WTC11 (cell line): Measurements from ENCODE around the gene OR4K14. TPM values are rescaled to one million over a fixed set of nuclear protein-coding genes. Genes with fewer than 3 reads are reported as not detected.
"Not testable (repeated sequence)": the region's sequence is repeated elsewhere in the genome, so short reads cannot be mapped to it uniquely, and the experiment has no call there.

Experiments
- ATAC-seq: fragments of 200-7000 bp; cut with Tn5 transposase; 2 replicates; pipeline ENCODE4 v1.10.0; 2021; ENCODE audit warnings: mild to moderate bottlenecking, moderate library complexity
- CTCF ChIA-PET: fragments of 300-600 bp; sonication (Branson Sonifier 250); formaldehyde crosslinking; loops from one replicate; lab custom pipeline; 2021; ENCODE audit warnings: antibody characterized with exemption; lab: Charles Lee
- POLR2A ChIA-PET: fragments of 350-600 bp; sonication (Branson Sonifier 250); formaldehyde crosslinking; loops from one replicate; lab custom pipeline; 2021; ENCODE audit warnings: antibody characterized with exemption; lab: Charles Lee
- DNase-seq: peaks from one replicate; pipeline ENCODE4 v3.0.0; 2021; ENCODE audit warnings: low spot score
- H3K27ac Mint-ChIP-seq: 2 replicates; pipeline ENCODE4 v1.8.0; 2021; ENCODE audit warnings: mixed read lengths
- H3K27me3 Mint-ChIP-seq: 2 replicates; pipeline ENCODE4 v1.8.0; 2021; ENCODE audit warnings: low read depth, mild to moderate bottlenecking, moderate library complexity, mixed read lengths
- H3K36me3 Mint-ChIP-seq: 2 replicates; pipeline ENCODE4 v1.8.0; 2021; ENCODE audit warnings: mixed read lengths
- H3K4me1 Mint-ChIP-seq: 2 replicates; pipeline ENCODE4 v1.8.0; 2022; ENCODE audit warnings: mixed read lengths
- H3K4me3 Mint-ChIP-seq: 2 replicates; pipeline ENCODE4 v1.8.0; 2021; ENCODE audit warnings: mild to moderate bottlenecking, moderate library complexity, mixed read lengths
- H3K9me3 Mint-ChIP-seq: 2 replicates; pipeline ENCODE4 v1.8.0; 2021; ENCODE audit warnings: mixed read lengths
- AR ChIP-seq: fragments of 250-450 bp; sonication (Bioruptor Pico); IDR thresholded peaks from 2 replicates; pipeline ENCODE4 v1.9.0; 2021; ENCODE audit warnings: mild to moderate bottlenecking
- CREB1 ChIP-seq: sonication (generic); formaldehyde crosslinking; IDR thresholded peaks from 2 replicates; pipeline ENCODE4 v1.8.0; 2023; ENCODE audit warnings: mild to moderate bottlenecking, missing genetic modification reagents
- CREM ChIP-seq: sonication (generic); formaldehyde crosslinking; IDR thresholded peaks from 2 replicates; pipeline ENCODE4 v1.8.1; 2022; ENCODE audit warnings: mild to moderate bottlenecking, missing genetic modification reagents, moderate library complexity
- E2F4 ChIP-seq: sonication (generic); formaldehyde crosslinking; IDR thresholded peaks from 2 replicates; pipeline ENCODE4 v1.8.1; 2022; ENCODE audit warnings: low read depth, mild to moderate bottlenecking, moderate library complexity, missing genetic modification reagents, borderline replicate concordance
- FOXP4 ChIP-seq: sonication (generic); formaldehyde crosslinking; IDR thresholded peaks from 2 replicates; pipeline ENCODE4 v1.8.0; 2022; ENCODE audit warnings: mild to moderate bottlenecking, missing genetic modification reagents
- NFYB ChIP-seq: sonication (generic); formaldehyde crosslinking; conservative IDR thresholded peaks from 2 replicates; pipeline ENCODE4 v1.8.0; 2022; ENCODE audit warnings: low read depth, missing genetic modification reagents
- NR1H2 ChIP-seq: sonication (generic); formaldehyde crosslinking; IDR thresholded peaks from 2 replicates; pipeline ENCODE4 v1.9.0; 2021; ENCODE audit warnings: mild to moderate bottlenecking, moderate library complexity, missing genetic modification reagents
- SOX15 ChIP-seq: fragments of 250-450 bp; sonication (Bioruptor Pico); IDR thresholded peaks from 2 replicates; pipeline ENCODE4 v1.9.0; 2021; ENCODE audit warnings: mild to moderate bottlenecking
- TCF7 ChIP-seq: sonication (generic); formaldehyde crosslinking; IDR thresholded peaks from 2 replicates; pipeline ENCODE4 v1.8.0; 2022; ENCODE audit warnings: mild to moderate bottlenecking, low read depth, missing genetic modification reagents, moderate library complexity
- ZNF121 ChIP-seq: sonication (generic); formaldehyde crosslinking; IDR thresholded peaks from 2 replicates; pipeline ENCODE4 v1.8.0; 2023; ENCODE audit warnings: missing genetic modification reagents
- ZNF281 ChIP-seq: sonication (generic); formaldehyde crosslinking; IDR thresholded peaks from 2 replicates; pipeline ENCODE4 v1.8.0; 2023; ENCODE audit warnings: mild to moderate bottlenecking, missing genetic modification reagents
- ZNF416 ChIP-seq: fragments of 250-450 bp; sonication (Bioruptor Pico); IDR thresholded peaks from 2 replicates; pipeline ENCODE4 v1.9.0; 2021; ENCODE audit warnings: mild to moderate bottlenecking, inconsistent platforms
- total RNA-seq: library from RNA; stranded (reverse); gene quantifications from 3 replicates; pipeline ENCODE4 v1.2.3, GENCODE V29; 2021
- TF ChIP-seq, protein P1 (sequence below): sonication (generic); formaldehyde crosslinking; conservative IDR thresholded peaks from 2 replicates; pipeline ENCODE4 v1.8.1; 2022; ENCODE audit warnings: mild to moderate bottlenecking, missing genetic modification reagents
- TF ChIP-seq, protein P2 (sequence below): sonication (generic); formaldehyde crosslinking; IDR thresholded peaks from 2 replicates; pipeline ENCODE4 v1.8.1; 2023; ENCODE audit warnings: mild to moderate bottlenecking, moderate library complexity, missing genetic modification reagents
- TF ChIP-seq, protein P3 (sequence below): sonication (generic); formaldehyde crosslinking; IDR thresholded peaks from 2 replicates; pipeline ENCODE4 v1.8.1; 2022; ENCODE audit warnings: mild to moderate bottlenecking, moderate library complexity, missing genetic modification reagents

OR4K14 gene
- total RNA-seq, 1 experiment from 2014 or later: not detected

GRCh38 chr14:19975291-19975690 is 43.8 kb downstream of the OR4K14 start, which contains the start of gene OR4K15:
OR4K15 (plus strand) TSS chr14:19975591; CDS start chr14:19975591, 0 bp downstream.
- no peaks in the 10 kb centered on the region; the same call in none of the 2 replicates for H3K27me3 Mint-ChIP-seq
- no peaks in the 10 kb centered on the region for H3K4me1 Mint-ChIP-seq
- DNase-seq (no peak), ATAC-seq (no peak)
- no peak within 1 kb of the TSS for H3K4me3 Mint-ChIP-seq
- ChIA-PET POLR2A (no interaction called here), CTCF (no interaction called here)
- peaks cover 41% of the 10 kb centered on the region for H3K36me3 Mint-ChIP-seq
- no peak within 1 kb of the TSS for H3K27ac Mint-ChIP-seq
- peaks cover 57% of the 10 kb centered on the region for H3K9me3 Mint-ChIP-seq
- TF ChIP-seq, protein P1, sequence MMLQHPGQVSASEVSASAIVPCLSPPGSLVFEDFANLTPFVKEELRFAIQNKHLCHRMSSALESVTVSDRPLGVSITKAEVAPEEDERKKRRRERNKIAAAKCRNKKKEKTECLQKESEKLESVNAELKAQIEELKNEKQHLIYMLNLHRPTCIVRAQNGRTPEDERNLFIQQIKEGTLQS: no peak
- TF ChIP-seq, protein P2, sequence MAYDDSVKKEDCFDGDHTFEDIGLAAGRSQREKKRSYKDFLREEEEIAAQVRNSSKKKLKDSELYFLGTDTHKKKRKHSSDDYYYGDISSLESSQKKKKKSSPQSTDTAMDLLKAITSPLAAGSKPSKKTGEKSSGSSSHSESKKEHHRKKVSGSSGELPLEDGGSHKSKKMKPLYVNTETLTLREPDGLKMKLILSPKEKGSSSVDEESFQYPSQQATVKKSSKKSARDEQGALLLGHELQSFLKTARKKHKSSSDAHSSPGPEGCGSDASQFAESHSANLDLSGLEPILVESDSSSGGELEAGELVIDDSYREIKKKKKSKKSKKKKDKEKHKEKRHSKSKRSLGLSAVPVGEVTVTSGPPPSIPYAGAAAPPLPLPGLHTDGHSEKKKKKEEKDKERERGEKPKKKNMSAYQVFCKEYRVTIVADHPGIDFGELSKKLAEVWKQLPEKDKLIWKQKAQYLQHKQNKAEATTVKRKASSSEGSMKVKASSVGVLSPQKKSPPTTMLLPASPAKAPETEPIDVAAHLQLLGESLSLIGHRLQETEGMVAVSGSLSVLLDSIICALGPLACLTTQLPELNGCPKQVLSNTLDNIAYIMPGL (CRISPR knock-in tag): no peak
- no peak for TF ChIP-seq CREM (CRISPR knock-in tag)
- TF ChIP-seq, protein P3, sequence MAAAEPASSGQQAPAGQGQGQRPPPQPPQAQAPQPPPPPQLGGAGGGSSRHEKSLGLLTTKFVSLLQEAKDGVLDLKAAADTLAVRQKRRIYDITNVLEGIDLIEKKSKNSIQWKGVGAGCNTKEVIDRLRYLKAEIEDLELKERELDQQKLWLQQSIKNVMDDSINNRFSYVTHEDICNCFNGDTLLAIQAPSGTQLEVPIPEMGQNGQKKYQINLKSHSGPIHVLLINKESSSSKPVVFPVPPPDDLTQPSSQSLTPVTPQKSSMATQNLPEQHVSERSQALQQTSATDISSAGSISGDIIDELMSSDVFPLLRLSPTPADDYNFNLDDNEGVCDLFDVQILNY (CRISPR knock-in tag): no peak
- no peak for TF ChIP-seq SOX15 (CRISPR knock-in tag)
- no peak for TF ChIP-seq ZNF121
- no peak for TF ChIP-seq AR (CRISPR knock-in tag)
- no peak for TF ChIP-seq E2F4
- no peak for TF ChIP-seq NR1H2 (CRISPR knock-in tag)
- TF ChIP-seq, all 79 proteins: peak for 0

GRCh38 chr14:19974844-19975243 is 44.3 kb downstream of the OR4K14 start:
- peaks cover 38% of the 10 kb centered on the region for H3K36me3 Mint-ChIP-seq
- TF ChIP-seq TCF7 (no peak), CREM (CRISPR knock-in tag) (no peak), FOXP4 (CRISPR knock-in tag) (no peak), ZNF281 (CRISPR knock-in tag) (no peak), CREB1 (CRISPR knock-in tag) (no peak), ZNF416 (CRISPR knock-in tag) (no peak), NFYB (CRISPR knock-in tag) (no peak)
- TF ChIP-seq, all 79 proteins: peak for 0
- no peaks in the 10 kb centered on the region; the same call in none of the 2 replicates for H3K27me3 Mint-ChIP-seq
- H3K9me3 Mint-ChIP-seq: peaks cover 56% of the 10 kb centered on the region
- H3K27ac Mint-ChIP-seq: no peak overlapping the region
- no peaks in the 10 kb centered on the region for H3K4me1 Mint-ChIP-seq
- ATAC-seq (no peak), DNase-seq (no peak)
- POLR2A ChIA-PET: no interaction called here
- CTCF ChIA-PET: no interaction called here
- no peak overlapping the region for H3K4me3 Mint-ChIP-seq

DNA sequence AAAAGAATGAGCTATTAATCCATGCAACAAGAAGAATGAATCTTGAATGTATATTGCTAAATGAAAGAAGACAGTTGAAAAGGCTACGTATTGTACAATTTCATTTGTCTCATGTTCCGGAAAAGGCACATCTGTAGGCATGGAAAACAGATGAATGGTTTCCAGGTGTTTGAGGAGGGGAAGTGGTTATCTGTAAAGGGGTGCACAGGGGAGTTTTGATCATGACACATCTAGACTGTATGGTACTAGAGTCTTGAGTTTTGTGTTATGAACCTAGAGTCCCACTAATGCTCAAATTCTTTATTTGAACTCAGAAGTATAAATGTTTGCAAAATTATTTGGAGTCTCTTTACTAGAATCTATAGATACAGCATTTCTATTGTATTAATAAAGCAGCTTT is 49.4 kb downstream of the OR4K14 start:
- H3K9me3 Mint-ChIP-seq: peaks cover 71% of the 10 kb centered on the region
- H3K27ac Mint-ChIP-seq, ATAC-seq, H3K4me3 Mint-ChIP-seq, H3K27me3 Mint-ChIP-seq, H3K4me1 Mint-ChIP-seq, DNase-seq, POLR2A ChIA-PET, CTCF ChIA-PET: not testable (repeated sequence)
- peaks cover 41% of the 10 kb centered on the region for H3K36me3 Mint-ChIP-seq
